Neutrophil (primary cell): ENCODE results near the gene FGD2.

Experiments used
- H3K27ac ChIP-seq: fragments of 200-600 bp; sonication (generic); 2 replicates; pipeline ENCODE4 v1.5.1; 2016; ENCODE audit warnings: mild to moderate bottlenecking, moderate library complexity
- H3K27me3 ChIP-seq: fragments of 200-600 bp; sonication (generic); 2 replicates; pipeline ENCODE4 v1.6.0; 2016; ENCODE audit warnings: mild to moderate bottlenecking
- H3K36me3 ChIP-seq: fragments of 200-600 bp; sonication (generic); 2 replicates; pipeline ENCODE4 v1.5.1; 2017
- H3K4me1 ChIP-seq, 2 experiments: fragments of 200-600 bp in 1 of 2; sonication (generic) in 1 of 2; 1 replicate in 1 of 2; 2 replicates in 1 of 2; pipeline versions ENCODE4 v1.5.1 to v1.6.1; 2013 to 2016; ENCODE audit warnings: low read depth in 1 of 2, low read length in 1 of 2, mild to moderate bottlenecking in 1 of 2, moderate library complexity in 1 of 2; ENCODE audit not compliant: control insufficient read depth in 1 of 2, insufficient read depth in 1 of 2
- H3K4me3 ChIP-seq, 2 experiments: fragments of 200-600 bp in 1 of 2; sonication (generic) in 1 of 2; 1 replicate in 1 of 2; 2 replicates in 1 of 2; pipeline ENCODE4 v1.5.1; 2013 to 2016; ENCODE audit warnings: low read depth in 1 of 2, low read length in 1 of 2, mild to moderate bottlenecking in 1 of 2, moderate library complexity in 1 of 2
- H3K9me3 ChIP-seq: fragments of 200-600 bp; sonication (generic); 2 replicates; pipeline ENCODE4 v1.5.1; 2016
- CTCF ChIP-seq: fragments of 200-600 bp; sonication (generic); IDR thresholded peaks from 2 replicates; pipeline ENCODE4 v1.5.1; 2016; ENCODE audit warnings: antibody characterized with exemption

FGD2 gene

GRCh38 chr6:36964908-36965307, 40.5 kb upstream of the FGD2 start:
- peaks cover 14 to 17% of the 10 kb centered on the region in 2 experiments for H3K4me1 ChIP-seq
- H3K27ac ChIP-seq: peak overlapping the region; percentile 71
- no peak for TF ChIP-seq CTCF
- no peaks in the 10 kb centered on the region for H3K9me3 ChIP-seq
- H3K27me3 ChIP-seq: peaks cover 23% of the 10 kb centered on the region
- peaks cover 38% of the 10 kb centered on the region for H3K36me3 ChIP-seq
- H3K4me3 ChIP-seq: no peak overlapping the region

GRCh38 chr6:36967301-36967700, 38.2 kb upstream of the FGD2 start:
- H3K4me3 ChIP-seq: no peak overlapping the region
- H3K4me1 ChIP-seq: peaks cover 14 to 16% of the 10 kb centered on the region in 2 experiments
- no peak for TF ChIP-seq CTCF
- peak overlapping the region; percentile 39 for H3K27ac ChIP-seq
- H3K9me3 ChIP-seq: no peaks in the 10 kb centered on the region
- no peaks in the 10 kb centered on the region for H3K27me3 ChIP-seq
- H3K36me3 ChIP-seq: peaks cover 62% of the 10 kb centered on the region

DNA sequence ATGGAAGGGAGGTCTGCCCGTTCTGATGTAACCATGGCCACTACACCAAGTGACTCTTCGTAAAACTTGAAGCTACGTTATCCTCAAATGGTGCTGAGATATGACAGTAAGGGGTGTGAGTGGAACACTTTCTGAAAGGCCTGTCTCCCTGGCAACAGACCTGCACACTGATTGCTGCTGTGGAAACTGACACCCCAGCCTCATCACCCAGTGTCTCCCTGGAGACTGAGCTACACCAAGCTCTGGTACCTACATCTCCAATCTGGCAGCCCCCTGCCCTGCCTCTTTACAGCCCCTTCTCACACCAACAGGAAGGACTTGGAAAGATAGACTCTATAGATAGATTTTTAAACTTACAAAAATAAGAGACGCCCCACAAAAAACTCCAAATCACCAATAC, 37.7 kb upstream of the FGD2 start:
- Histone ChIP-seq H3K36me3 (peaks cover 66% of the 10 kb centered on the region), H3K9me3 (no peaks in the 10 kb centered on the region), H3K27me3 (no peaks in the 10 kb centered on the region), H3K4me3 (no peak overlapping the region), H3K4me1 (peaks cover 11% of the 10 kb centered on the region in 2 experiments), H3K27ac (peak overlapping the region; percentile 39)
- TF ChIP-seq CTCF: no peak

GRCh38 chr6:36968266-36968977, 37.0 kb upstream of the FGD2 start:
- Histone ChIP-seq H3K9me3 (no peaks in the 10 kb centered on the region), H3K27ac (no peak overlapping the region), H3K4me1 (peaks cover 4 to 5% of the 10 kb centered on the region in 2 experiments), H3K27me3 (no peaks in the 10 kb centered on the region), H3K36me3 (peaks cover 73% of the 10 kb centered on the region), H3K4me3 (no peak overlapping the region)
- TF ChIP-seq CTCF: no peak

GRCh38 chr6:36969240-36969691, 36.2 kb upstream of the FGD2 start:
- Histone ChIP-seq H3K27ac (no peak overlapping the region), H3K4me1 (no peaks in the 10 kb centered on the region), H3K4me3 (no peak overlapping the region), H3K9me3 (no peaks in the 10 kb centered on the region), H3K36me3 (peaks cover 82% of the 10 kb centered on the region), H3K27me3 (no peaks in the 10 kb centered on the region)
- TF ChIP-seq CTCF: no peak
